Calu3 (cell line): ENCODE measurements around the gene IRX3. TPM values are rescaled to one million over a fixed set of nuclear protein-coding genes. Genes with fewer than 3 reads are reported as not detected.
A peak's percentile ranks its signal among the peaks of the same experiment; 100 is the strongest.

ENCODE experiments used
- Bru-seq: library from RNA; stranded (reverse); fragments of 400-500 nt; gene quantifications from one replicate; lab custom pipeline; 2021; lab: Mats Ljungman, UMichigan
- BruChase-seq, 2 experiments: library from RNA; stranded (reverse); fragments of 400-500 nt; gene quantifications; one replicate each; lab custom pipeline; 2021; lab: Mats Ljungman, UMichigan
- BruUV-seq: library from RNA; stranded (reverse); fragments of 400-500 nt; replicated peaks from 2 replicates; lab custom pipeline; 2021; lab: Mats Ljungman, UMichigan
- CTCF ChIA-PET: fragments of 300-600 bp; sonication (Branson Sonifier 250); formaldehyde crosslinking; loops from one replicate; lab custom pipeline; 2022; ENCODE audit warnings: antibody characterized with exemption; lab: Charles Lee
- DNase-seq: peaks from one replicate; pipeline ENCODE4 v3.0.0; 2022
- H3K27ac Mint-ChIP-seq: one replicate; pipeline ENCODE4 v1.8.0; 2022; ENCODE audit warnings: mixed read lengths; ENCODE audit not compliant: unreplicated experiment
- H3K27me3 Mint-ChIP-seq: one replicate; pipeline ENCODE4 v1.8.0; 2022; ENCODE audit warnings: mixed read lengths; ENCODE audit not compliant: unreplicated experiment
- H3K36me3 Mint-ChIP-seq: one replicate; pipeline ENCODE4 v1.8.0; 2022; ENCODE audit warnings: mild to moderate bottlenecking, moderate library complexity, mixed read lengths; ENCODE audit not compliant: insufficient read depth, unreplicated experiment
- H3K4me1 Mint-ChIP-seq: one replicate; pipeline ENCODE4 v1.8.0; 2022; ENCODE audit warnings: mild to moderate bottlenecking, low read depth, mixed read lengths; ENCODE audit not compliant: unreplicated experiment
- H3K4me3 Mint-ChIP-seq: one replicate; pipeline ENCODE4 v1.8.0; 2022; ENCODE audit warnings: mild to moderate bottlenecking, low read depth, moderate library complexity, mixed read lengths; ENCODE audit not compliant: unreplicated experiment
- H3K9me3 Mint-ChIP-seq: one replicate; pipeline ENCODE4 v1.8.0; 2022; ENCODE audit warnings: low read depth, mixed read lengths; ENCODE audit not compliant: unreplicated experiment
- intact Hi-C: fragments of 100-400 bp; cut with micrococcal nuclease; formaldehyde crosslinking; loops from one replicate; pipeline ENCODE4 v1.10.0; 2022; ENCODE audit not compliant: unreplicated experiment
- long read RNA-seq: library from polyadenylated mRNA; stranded (forward); transcript quantifications from one replicate; pipeline ENCODE4 v2.0.0, GENCODE V29; 2022
- total RNA-seq: library from RNA; stranded (reverse); gene quantifications from 2 replicates; pipeline ENCODE4 v1.2.3, GENCODE V29; 2022
- TF ChIP-seq, protein P1 (sequence below): fragments of 200-600 bp; IDR thresholded peaks from one replicate; pipeline ENCODE4 v1.8.0; 2022; ENCODE audit warnings: antibody characterized with exemption; ENCODE audit not compliant: unreplicated experiment

The IRX3 gene
- 5.7 TPM in 2 replicates for total RNA-seq
- Bru-seq, nascent RNA = percentile 39 among the genes with signal in this experiment
- BruChase-seq, experiment 1, labeled RNA remaining after a 6-hour chase = percentile 38 among the genes with signal in this experiment
- percentile 64 among the genes with signal in this experiment for BruChase-seq, experiment 2, labeled RNA remaining after a 2-hour chase
- long read RNA-seq, partial matches to known transcripts = 2 of 4 reads
- long read RNA-seq, other reads (novel, unspliced or antisense) = 0 of 4 reads

GRCh38 chr16:54286366-54287130 lies at the start of gene IRX3:
IRX3 (minus strand) TSS chr16:54286787; CDS start chr16:54286050, 737 bp downstream.
- H3K27me3 Mint-ChIP-seq = peaks cover 55% of the 10 kb centered on the region
- BruUV-seq = no TSS peak
- TF ChIP-seq, protein P1, sequence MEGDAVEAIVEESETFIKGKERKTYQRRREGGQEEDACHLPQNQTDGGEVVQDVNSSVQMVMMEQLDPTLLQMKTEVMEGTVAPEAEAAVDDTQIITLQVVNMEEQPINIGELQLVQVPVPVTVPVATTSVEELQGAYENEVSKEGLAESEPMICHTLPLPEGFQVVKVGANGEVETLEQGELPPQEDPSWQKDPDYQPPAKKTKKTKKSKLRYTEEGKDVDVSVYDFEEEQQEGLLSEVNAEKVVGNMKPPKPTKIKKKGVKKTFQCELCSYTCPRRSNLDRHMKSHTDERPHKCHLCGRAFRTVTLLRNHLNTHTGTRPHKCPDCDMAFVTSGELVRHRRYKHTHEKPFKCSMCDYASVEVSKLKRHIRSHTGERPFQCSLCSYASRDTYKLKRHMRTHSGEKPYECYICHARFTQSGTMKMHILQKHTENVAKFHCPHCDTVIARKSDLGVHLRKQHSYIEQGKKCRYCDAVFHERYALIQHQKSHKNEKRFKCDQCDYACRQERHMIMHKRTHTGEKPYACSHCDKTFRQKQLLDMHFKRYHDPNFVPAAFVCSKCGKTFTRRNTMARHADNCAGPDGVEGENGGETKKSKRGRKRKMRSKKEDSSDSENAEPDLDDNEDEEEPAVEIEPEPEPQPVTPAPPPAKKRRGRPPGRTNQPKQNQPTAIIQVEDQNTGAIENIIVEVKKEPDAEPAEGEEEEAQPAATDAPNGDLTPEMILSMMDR = no peak
- H3K4me3 Mint-ChIP-seq = peak within 1 kb of the TSS; percentile 78
- no peaks in the 10 kb centered on the region for H3K9me3 Mint-ChIP-seq
- DNase-seq = peak; percentile 86
- CTCF ChIA-PET = interaction anchor here (0.6 to 1.1 kb wide), 3 partner anchors 11 to 394 kb away, joined by 3 to 4 read pairs (median 3); no protein-coding TSS in a partner anchor
- peak within 1 kb of the TSS; percentile 1 for H3K27ac Mint-ChIP-seq
- peaks cover 8% of the 10 kb centered on the region for H3K4me1 Mint-ChIP-seq
- peaks cover 38% of the 10 kb centered on the region for H3K36me3 Mint-ChIP-seq
- intact Hi-C loops = loop anchor here (10.0 kb wide), 2 partner anchors 392 to 638 kb away; no protein-coding TSS in a partner anchor

- Mint-ChIP-seq H3K36me3 (no peaks in the 10 kb centered on the region), H3K9me3 (no peaks in the 10 kb centered on the region), H3K4me3 (no peak overlapping the region), H3K27me3 (peaks cover 87% of the 10 kb centered on the region), H3K4me1 (no peaks in the 10 kb centered on the region), H3K27ac (no peak overlapping the region)
- TF ChIP-seq, protein P1 = no peak
- intact Hi-C loops = no loop called here
- DNase-seq = no peak
- CTCF ChIA-PET = interaction anchor here (0.8 kb wide), 1 partner anchor 596 kb away, joined by 12 read pairs; no protein-coding TSS in a partner anchor
- no TSS peak for BruUV-seq
These were observed 48.6 kb upstream of the IRX3 start for GRCh38 chr16:54335230-54335629.

DNA sequence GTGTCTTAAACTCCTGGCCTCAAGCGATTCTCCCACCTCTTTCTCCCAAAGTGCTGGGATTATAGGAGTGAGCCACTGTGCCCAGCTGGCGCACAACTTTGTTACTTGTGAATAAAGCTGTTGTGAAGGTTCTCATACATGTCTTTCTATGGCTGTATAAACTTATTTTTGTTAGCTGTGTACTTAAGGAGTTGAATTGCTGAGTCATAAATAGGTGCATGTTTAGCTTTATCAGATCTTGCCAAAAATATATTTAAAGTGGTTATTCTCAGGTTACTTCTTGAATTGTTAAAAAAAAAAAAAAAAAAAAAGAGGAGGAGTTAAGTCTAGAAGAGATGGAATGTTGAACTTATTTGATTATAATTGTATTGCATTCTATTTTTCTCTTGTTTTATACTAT lies 47.6 kb upstream of the IRX3 start:
- Mint-ChIP-seq H3K27ac (no peak overlapping the region), H3K9me3 (no peaks in the 10 kb centered on the region), H3K4me3 (no peak overlapping the region), H3K36me3 (no peaks in the 10 kb centered on the region), H3K4me1 (no peaks in the 10 kb centered on the region), H3K27me3 (peaks cover 87% of the 10 kb centered on the region)
- DNase-seq = no peak
- intact Hi-C loops = no loop called here
- BruUV-seq = no TSS peak
- TF ChIP-seq, protein P1 = no peak
- CTCF ChIA-PET = interaction anchor here (0.6 to 0.8 kb wide), 3 partner anchors 231 to 806 kb away, joined by 4 to 12 read pairs (median 4); no protein-coding TSS in a partner anchor

DNA sequence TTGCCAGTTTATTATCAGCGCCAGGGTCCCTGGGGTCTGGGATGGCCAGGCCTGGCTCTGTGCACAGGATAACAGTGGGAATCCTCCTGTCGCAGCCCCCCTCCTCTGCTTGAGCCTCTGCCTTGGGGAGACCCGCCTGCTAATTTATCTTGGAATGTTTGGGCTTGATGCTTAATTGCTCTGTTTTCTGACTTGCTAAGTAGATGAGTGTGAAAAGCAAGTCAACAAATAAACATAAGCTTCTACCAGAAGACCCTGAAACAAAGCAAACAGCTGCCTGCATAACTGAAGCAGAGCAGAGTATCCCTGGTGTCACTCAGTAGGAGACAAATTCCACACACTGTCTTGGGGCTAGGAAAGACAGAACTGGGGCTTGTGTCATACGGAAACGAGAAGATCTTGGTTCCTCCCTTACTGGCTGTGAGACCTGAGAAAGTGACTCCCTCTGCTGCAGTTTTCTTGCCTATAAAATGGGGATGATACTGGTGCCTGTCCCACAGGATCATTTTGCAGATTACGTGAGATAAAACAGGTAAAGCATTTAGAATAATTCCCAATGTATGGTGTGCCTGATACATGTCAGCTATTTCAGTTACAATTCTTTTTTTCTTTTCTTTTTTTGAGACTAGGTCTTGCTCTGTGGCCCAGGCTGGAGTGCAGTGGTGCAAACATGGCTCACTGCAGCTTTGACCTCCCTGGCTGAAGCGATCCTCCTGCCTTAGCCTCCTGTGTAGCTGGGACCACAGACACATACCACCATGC lies 44.8 kb upstream of the IRX3 start:
- Mint-ChIP-seq H3K9me3 (no peaks in the 10 kb centered on the region), H3K4me1 (no peaks in the 10 kb centered on the region), H3K4me3 (no peak overlapping the region), H3K27ac (no peak overlapping the region), H3K36me3 (no peaks in the 10 kb centered on the region), H3K27me3 (peaks cover 86% of the 10 kb centered on the region)
- CTCF ChIA-PET = no interaction called here
- TF ChIP-seq, protein P1 = no peak
- no TSS peak for BruUV-seq
- intact Hi-C loops = no loop called here
- DNase-seq = no peak
